HG03103 (cell line): ENCODE results near the gene KHDRBS2.

Experiments used
- ATAC-seq: cut with Tn5 transposase; IDR thresholded peaks from one replicate; pipeline ENCODE4 v1.9.1; 2021; ENCODE audit warnings: low read depth; ENCODE audit not compliant: unreplicated experiment

KHDRBS2 gene

DNA sequence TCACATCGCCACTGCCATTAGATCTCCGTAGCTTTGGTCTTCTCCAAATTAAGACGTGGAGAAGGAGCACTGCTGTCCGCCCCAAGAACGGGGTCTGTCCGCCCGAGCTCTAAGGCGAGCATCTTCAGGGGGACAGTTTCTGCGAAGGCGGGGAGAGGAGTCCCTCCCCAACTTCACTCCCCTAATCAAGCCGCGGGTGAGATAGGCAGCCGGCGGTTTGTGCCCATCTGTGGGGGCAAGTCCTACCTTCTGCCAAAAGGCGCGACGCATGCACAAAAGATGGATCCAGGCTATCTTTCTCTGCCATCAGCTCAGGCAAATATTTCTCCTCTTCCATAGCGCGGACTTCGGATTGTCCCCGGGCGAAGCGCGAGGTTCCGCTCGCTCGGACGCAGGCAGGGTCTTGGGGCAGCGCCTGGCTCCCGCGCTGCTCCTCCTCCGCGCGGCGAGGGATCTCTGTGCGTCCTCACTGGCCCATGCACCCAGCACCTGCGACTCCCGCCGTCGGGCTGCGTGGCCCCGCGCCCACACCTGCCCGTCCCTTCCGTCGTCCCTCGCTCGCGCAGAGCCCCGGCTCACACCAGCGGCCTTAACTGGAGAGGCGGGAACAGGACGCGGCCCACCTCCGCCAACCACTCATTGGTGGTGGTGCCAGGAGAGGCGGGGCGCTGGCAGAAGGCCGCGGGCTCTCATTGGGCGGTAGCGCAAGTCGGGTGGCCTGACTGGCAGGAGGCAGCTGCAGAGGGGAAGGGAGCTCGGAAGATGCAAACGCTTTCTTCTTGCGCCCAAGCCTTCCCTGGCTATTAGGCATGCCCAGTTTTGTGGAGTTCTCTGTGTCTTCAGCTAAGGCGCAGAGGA is at the start of gene KHDRBS2:
Gene KHDRBS2 (minus strand): TSS at position 614 of the 858 bp plus-strand sequence.
- ATAC-seq, result peak; percentile 100

DNA sequence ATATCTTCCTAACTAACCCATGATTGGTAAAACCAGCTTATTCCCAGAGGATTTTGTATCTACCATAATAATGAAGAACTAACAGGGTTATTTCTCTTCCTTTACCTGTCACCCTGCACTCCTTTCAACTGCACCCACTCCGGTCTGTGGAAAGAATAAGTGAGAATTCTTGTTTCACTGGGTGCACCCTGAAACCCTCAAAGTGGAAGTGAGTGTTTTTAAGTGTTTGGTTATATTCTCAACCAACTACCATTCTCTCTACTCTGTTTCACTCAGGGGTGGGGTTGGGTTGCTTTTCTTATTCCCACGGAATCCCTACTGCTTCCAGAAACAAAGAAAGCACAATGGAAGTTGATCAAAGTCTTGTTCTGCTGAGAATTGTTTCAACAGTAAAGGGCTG is 42.6 kb upstream of the KHDRBS2 start:
- no peak for ATAC-seq

DNA sequence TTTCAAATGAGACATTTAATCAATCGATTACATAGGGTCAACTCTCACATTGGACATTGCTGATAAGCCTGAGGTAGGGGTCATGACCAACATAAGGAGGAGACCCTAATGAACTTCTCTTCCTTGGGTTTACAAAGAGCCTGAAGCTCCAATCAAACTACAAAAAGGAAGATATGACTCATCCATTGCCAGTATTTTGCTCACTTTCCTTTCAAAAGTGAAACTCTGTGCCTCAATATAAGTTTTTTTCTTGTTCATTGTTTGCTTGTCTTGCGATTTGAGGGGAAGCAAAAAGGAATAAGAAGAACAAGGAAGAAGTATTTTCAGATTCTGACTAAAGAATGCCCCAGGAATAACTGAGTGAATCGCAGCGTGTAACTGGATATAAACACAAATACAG is 38.8 kb upstream of the KHDRBS2 start:
- ATAC-seq, result no peak

DNA sequence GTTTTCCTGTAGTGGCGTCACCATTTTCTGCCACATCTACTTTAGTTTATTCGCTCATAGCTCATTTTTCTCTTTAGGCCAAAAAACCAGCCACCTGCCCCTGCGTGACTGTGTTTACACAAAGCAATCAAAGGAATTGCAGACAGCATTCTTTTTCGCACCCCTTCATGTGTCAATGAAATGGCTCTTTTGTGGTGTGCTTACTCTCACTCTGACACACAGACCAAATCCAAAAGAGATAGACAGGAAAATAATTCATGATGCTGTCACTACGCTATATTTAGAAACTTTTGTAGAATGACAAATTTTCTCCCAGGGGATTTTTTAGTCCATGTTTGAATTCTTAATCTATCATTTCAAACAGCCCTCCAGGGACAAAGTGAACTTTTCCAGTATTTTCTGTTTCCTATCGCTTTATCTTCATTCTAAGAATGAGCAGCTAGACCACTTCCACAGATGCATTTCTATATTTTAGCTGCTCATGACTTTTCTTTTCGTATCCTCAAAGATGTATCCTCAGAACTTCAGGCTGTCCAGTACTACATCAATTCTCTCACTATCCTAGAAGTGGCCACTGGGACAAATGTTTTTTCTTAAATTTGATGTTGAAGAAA is 37.9 kb upstream of the KHDRBS2 start:
- ATAC-seq, result no peak

DNA sequence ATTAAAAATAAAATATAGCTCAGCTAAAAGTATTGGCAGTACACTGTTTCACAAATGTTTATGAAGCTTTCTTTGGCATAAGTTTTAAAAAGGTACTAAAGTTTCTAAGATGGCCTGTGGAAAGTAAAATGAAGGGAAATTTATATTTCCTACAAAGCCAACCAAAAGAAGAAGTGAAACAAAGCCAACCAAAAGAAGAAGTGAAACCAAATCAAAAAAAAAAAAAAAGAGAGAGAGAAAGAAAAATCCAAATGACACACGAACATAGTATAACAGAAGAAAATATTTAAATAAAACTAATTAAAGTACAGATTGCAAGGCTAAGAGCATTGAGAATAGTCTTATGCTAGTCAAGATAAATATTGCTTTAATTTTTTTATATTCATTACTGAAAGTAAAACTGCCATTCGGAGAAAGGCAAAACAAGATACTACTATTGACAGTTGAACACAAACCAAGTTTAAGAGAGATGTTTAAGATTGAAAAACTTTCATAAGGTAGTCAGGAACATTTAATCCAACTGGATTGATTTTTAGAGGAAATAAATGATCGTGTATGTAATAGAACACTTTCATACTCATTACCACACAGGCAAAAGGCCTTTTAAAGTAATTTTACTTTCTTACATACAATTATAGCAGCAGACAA is 12.8 kb upstream of the KHDRBS2 start:
- peak; percentile 82 for ATAC-seq

DNA sequence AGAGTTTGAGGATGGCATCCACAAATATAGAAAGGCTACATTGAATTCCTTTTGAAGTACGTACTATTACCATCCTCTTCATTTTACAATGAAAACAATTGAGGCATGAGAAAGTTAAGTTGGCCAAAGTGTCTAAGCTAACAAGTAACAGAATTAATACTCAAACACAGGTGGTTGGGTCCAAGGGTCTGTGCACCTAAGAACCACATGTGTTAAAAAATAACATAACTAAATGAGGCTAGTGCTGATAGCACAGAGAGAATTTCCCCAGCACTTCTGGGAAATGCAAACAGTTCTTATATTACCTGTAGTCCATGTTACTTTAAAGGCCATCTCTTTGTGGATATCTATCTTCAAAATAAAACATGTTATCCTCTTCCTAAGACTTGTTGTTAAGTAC is 10.5 kb upstream of the KHDRBS2 start:
- no peak for ATAC-seq

DNA sequence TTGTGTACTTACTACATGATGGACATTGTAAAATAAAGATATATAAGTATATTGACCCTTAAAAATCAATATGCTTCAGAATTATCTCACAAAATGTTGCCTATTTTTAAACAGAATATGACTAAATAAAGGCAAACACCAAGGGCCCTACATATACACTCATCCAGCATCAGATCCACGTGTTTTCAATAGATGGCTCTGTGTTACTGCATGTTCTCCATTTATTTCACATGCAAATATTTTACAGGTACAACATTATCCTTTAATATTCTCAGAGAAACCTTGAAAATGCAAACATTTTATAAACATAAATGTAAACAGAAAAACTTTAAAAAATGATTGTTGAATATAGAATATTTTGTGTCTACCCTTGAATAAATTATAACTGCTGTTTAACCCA is 2.9 kb upstream of the KHDRBS2 start:
- ATAC-seq, result no peak

DNA sequence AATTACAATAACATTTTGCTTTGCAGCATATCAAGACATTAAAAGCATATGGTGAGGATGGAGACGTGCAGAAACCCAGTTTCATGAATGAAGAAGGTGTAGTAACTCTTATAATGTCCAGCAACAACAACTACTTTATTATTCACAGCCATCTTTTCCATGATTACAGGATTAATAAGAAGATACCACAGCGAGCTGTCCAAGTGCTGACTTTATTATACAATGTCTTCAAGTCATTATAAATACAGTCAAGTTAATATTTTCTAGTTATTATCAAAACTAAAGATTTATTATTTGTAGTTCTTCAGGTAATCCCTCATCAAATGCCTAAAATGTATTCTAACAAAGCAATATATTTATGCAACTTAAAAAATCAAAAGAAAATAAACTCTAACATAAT is 2.5 kb upstream of the KHDRBS2 start:
- no peak for ATAC-seq

DNA sequence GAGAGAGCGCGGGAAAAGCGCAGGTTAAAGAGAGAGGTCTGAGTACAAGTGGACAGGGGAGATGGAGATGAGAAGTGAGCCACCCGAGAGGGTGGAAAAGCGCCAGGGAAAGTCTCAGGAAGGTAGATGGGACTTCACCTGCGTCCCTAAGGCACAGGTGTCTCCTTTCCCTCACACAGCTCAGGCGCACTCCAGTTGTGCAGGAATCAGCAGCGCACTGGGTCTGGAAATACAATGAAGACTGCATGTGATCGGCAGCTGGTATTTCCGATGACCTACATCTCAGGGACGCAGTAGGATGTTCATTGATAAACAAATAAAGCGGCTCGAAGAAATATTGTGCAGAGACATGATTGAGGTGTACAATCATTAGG is 432 bp upstream of the KHDRBS2 start:
- ATAC-seq, result peak; percentile 0

DNA sequence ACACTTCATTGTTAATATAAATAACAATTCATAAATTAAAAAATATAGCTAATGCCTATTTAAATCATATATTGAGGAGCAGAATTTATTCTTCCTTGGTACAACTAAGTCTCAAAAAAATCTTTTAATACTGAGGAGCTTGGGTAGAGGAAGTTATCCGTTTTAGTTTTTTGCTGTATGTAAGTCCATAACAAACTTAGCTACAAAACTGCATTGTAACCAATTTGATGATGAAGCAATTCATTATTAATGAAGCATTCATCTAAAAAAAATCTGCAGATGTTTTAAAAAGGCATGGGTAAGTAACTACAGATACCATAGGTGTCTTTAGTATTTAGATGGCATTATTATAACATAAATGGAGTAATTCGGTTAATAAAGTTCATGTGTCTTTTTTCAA is 1.3 kb downstream of the KHDRBS2 start:
- ATAC-seq, result no peak

DNA sequence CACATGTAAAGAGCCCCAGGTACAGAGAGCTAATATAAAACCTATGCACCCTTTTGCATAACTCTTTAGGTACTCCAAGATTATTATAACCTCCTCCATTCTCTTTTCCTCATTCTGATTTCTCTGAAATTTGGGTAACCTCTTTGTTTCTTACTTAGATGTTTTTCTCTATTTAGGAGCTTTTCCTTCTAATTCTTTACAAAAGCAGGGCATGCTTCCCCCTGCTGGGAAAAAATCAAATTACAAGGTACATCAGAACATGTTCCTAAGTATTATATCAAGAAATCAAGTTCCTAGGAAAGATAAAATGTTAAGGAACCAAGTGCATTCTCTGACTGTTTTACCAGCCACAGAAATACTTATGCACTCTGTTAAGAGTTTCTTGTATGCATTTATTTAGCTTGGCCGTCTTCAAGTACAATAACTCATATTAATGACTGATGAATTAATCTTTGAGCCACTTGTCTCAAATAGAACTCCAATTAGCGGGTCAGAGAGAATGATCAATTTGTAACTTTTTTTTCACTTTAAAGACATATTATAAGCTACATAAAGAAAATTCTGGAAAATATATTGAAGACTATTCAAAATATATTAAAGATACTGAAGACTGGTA is 2.1 kb downstream of the KHDRBS2 start:
- no peak for ATAC-seq

DNA sequence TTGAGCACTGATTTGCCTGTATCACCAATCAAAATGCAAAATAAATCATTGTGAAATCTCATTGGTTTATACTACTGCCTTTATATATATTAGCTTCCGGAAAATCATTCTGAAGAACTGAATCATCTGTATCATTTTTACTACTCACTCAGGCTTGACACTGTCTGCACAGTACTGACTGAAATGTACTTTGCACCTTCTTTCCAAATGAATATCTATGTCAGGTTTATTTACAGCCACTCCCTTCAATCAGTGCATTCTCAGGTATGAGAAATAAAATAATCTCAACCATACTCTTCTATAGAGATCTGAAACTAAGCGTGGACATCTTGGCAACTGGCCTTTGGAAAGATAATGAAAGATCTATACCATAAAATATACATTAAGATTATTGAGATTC is 2.7 kb downstream of the KHDRBS2 start:
- no peak for ATAC-seq

DNA sequence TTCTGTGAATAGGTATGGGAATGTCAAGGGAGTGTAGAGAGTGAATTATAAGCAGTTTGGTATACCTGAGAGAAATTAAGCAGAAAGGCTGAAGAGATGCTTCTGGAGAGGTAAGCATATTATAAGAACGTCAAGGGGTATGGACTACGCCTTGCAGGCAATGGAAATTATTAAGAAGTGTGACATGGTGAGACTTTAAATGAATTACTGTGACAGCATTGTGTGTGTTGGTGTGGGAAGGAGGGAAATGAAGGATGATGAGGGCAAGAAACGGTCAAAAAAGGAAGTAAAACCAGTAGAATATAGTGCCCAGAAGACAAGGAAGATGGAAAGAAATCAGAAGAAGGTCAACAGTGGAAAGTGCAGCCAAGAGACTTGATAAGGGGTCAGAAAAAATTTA is 5.9 kb downstream of the KHDRBS2 start:
- ATAC-seq, result no peak

DNA sequence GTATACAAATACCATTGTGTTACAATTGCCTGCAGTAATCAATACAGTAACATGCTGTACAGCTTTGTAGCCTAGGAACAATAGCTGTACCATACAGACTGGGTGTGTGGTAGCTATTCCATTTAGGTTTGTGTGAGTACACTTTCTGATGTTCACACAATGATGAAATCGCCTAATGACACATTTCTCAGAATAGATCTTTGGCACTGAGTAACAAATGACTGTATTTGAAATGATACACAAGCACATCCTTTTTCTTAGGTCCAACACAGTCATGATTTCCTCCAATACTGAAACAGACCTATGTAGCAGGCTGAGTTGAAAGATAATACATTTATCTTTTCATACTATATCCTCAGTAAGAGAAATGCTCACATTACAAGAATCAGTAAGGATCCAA is 13.9 kb downstream of the KHDRBS2 start:
- no peak for ATAC-seq

DNA sequence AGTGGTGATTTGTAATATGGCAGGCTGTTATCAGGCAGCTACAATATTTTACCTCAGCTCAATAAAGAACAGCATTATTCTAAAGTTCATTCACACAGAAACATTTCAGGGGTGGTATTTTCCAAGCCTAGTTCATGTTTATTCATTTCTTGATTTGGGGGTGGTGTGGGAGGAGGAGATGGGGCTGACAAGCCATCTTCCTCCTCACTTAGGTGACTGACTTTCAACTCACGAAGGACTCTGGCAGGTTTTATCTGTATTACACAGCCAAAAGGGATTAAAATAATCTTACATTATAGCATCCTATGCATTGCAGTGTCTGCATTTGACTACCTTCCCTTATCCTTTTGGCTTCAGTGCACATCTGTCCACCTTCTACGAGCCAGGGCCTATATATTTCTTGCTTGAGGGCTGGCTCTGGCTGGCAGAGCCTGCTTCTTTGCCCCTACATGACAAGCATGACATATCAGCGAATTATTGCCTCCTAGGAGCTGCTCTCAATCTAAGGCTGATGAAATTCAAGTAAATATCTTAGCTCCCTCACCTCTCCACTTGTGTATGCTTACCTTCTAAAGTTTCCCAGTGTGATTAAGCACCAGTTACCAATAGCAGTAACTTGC is 20.0 kb downstream of the KHDRBS2 start:
- no peak for ATAC-seq

DNA sequence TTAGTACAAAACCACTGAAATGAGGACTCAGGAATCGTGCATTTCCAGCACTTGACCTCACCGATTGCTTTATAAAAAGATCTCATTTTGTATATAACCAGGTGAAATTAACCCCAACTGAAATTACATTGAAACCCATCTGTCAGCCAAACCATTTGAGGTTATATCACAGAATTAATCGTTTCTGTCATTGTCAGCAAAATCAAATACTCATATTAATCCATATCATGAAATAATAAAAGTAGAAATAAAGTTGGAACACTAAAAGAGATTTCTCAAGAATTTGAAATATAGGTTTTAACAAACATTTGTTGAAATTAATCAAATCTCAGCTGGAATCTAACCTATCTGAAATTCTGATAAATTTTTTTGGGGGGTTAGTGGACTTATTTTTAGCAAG is 23.7 kb downstream of the KHDRBS2 start:
- ATAC-seq, result no peak

DNA sequence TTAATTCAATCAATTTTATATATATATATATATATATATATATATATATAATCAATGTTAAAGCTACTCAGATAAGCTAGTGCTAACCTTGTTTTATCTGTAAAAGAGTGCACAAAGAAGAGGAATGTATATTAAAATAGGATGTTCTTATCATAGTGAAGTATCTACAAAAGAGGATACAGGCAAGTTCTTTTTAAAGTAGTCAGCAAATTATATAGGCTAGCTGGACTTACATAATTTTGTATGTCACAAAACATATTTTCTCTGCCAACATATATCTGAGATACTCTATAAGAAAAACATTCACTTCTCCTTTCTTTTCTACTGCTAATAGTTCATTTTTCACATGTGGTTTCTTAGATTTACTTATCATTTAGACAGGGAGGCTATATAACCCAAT is 39.9 kb downstream of the KHDRBS2 start:
- ATAC-seq, result no peak

DNA sequence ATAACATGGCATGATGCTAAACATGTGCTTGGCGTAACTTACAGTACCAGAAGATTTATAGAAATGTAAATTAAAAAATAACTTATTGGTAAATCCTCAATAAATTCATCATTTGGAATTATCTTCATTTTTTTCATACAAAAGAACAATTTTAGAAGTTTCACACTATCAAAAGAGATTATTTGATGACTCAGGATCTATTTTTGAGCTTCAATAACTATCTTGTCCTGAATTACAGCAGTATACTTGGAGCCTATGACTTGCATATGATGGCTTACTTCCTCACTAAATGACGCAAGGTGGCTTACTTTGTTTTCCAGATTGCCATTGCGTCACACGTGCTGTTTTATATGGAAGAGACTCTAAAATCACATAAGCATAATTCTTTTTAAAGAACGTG is 49.2 kb downstream of the KHDRBS2 start:
- no peak for ATAC-seq

DNA sequence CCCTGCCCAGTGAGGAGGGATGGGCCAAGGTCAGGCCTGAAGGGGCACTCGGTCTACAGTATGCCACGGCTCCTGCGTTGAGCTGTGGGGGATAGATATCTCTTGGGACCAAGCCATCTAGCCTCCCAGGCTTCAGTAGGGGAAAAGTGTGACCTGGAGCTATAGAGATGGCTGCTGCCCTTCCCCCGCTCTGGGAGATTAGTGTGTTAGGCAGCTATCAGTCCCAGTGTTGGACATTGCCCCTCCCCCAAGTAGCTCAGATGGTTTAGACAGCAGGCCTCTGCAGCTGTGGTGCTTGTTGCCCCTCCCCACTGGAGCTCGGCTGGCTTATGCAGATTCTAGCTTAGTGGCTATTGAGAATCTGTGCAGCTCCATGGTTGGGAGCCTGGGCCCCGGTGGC is 56.8 kb downstream of the KHDRBS2 start:
- ATAC-seq, result no peak

DNA sequence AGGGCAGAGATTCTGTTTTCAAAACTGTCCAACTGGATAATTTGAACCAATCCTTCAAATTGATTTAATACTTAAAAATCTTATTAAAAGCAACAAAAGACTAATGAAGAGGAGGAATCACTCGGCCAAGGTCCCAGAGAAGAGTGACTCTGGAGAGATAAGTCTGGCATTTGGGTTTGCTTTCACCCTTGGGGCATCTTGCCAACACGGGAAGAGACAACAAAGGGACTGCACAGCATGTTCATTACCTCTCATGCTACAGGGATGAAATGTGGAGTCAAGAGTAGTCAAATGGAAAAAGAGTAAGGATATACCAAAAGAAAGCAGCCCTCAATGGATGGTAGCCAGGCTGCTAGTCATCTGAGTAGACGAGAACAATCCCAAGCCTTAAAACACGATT is 68.2 kb downstream of the KHDRBS2 start:
- ATAC-seq, result no peak

DNA sequence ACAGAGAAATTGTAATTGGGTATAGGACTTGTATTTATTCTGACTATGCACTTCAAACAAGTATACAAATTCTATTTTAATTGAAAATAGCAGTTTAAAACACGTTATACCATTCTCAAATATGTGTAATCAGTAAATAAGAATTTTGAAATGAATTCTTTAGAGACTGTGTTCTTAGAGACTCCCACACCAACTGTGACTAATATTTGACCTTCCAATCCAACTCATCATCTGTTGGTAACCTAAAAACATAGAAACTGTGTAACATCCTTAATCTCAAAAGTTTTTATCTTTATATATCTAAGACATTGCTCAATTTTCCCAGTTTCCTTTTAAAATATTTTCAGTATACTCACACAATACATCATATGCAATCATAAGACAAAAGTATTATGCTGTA is 83.9 kb downstream of the KHDRBS2 start:
- ATAC-seq, result no peak
